ENCODE results near the gene NME1.

DNA sequence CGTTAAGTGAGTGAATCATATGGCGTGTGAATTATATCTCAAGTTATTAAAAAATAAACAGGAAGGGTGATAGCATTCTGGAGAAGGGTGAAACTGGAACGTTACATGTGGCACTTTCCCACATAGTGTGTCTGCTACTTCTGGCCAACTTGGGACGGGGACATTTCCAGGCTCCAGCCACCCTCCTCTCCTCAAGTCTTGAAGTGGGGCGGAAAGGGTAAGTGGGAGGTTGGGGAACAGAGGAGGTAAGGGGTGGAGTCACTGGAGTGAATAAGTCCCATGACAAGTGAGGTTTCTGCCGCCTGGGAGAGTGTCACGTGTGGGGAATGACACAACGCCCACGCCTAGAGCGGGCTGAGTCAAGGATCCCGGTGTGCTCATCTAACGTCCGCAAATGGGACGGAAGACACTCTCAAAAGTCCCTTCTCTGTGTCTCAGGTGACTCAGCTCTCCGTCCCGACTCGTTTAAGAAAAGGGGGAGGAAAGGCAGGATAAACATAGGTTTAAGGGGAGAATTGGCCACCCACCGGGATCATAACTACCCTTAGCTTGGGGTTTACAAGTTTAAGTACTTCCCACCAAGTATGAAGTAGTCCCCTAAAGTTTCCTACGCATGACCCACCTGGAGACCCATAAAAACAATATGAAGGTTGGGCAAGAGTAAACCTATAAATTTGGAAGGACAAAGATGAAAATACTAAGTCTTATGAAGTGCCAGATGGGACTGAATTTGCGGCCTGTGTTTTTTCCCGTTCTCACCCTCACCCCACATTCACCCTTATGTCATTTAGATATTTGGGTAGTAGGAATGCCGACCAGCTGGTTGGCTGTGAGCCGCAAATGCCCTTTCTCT, 31.5 kb upstream of the NME1 start:
- TF ChIP-seq, protein P1, sequence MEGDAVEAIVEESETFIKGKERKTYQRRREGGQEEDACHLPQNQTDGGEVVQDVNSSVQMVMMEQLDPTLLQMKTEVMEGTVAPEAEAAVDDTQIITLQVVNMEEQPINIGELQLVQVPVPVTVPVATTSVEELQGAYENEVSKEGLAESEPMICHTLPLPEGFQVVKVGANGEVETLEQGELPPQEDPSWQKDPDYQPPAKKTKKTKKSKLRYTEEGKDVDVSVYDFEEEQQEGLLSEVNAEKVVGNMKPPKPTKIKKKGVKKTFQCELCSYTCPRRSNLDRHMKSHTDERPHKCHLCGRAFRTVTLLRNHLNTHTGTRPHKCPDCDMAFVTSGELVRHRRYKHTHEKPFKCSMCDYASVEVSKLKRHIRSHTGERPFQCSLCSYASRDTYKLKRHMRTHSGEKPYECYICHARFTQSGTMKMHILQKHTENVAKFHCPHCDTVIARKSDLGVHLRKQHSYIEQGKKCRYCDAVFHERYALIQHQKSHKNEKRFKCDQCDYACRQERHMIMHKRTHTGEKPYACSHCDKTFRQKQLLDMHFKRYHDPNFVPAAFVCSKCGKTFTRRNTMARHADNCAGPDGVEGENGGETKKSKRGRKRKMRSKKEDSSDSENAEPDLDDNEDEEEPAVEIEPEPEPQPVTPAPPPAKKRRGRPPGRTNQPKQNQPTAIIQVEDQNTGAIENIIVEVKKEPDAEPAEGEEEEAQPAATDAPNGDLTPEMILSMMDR (IDR thresholded peaks at IDR 0.05), result no peak
- peak; percentile 96 to 99 (median 96) for TF ChIP-seq POLR2AphosphoS5 (IDR thresholded peaks at IDR 0.05)
